ENCODE data around the gene DLG5.

DNA sequence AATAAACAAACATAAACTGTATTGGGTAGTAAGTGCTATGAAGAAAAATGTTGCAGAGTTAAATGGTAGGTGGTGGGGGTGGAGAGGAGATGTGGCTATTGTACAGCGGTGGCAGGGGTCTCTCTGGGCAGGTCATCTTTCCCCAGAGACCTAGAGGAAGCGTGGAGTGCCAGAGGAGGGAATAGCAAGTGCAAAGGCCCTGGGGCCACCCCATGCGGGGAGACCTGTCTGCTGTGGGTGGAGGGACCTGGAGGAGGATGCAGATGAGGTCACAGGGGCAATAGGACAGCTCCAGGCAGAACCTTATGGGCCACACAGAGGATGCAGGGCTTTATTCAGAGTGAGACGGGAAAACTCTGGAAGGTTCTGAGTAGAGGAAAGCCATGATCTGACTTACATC, 47.5 kb downstream of the DLG5 start:
- TF ChIP-seq CTCF (conservative IDR thresholded peaks at IDR 0.05) (no peak), ZFX (IDR thresholded peaks at IDR 0.05) (no peak)
